NT2/D1 (cell line): ENCODE results near the gene FAM53B.

Source experiments
- DNase-seq: peaks from one replicate; pipeline ENCODE4 v3.0.0-alpha.2; 2011; ENCODE audit warnings: low read depth, low spot score
- H3K27me3 ChIP-seq: 2 replicates; pipeline ENCODE4 v1.6.0; 2011; ENCODE audit warnings: mild to moderate bottlenecking; ENCODE audit not compliant: insufficient read length, insufficient read depth
- H3K36me3 ChIP-seq: 2 replicates; pipeline ENCODE4 v1.6.1; 2011; ENCODE audit warnings: mild to moderate bottlenecking, low read length, mixed read lengths; ENCODE audit not compliant: insufficient read depth, insufficient read length
- H3K4me1 ChIP-seq: 2 replicates; pipeline ENCODE4 v1.5.1; 2011; ENCODE audit not compliant: insufficient read depth, insufficient read length
- H3K4me3 ChIP-seq: 2 replicates; pipeline ENCODE4 v1.5.1; 2011; ENCODE audit warnings: low read depth; ENCODE audit not compliant: insufficient read length
- H3K9ac ChIP-seq: 2 replicates; pipeline ENCODE4 v1.6.0; 2011; ENCODE audit warnings: low read depth; ENCODE audit not compliant: insufficient read length
- H3K9me3 ChIP-seq: 2 replicates; pipeline ENCODE4 v1.5.1; 2011; ENCODE audit warnings: mild to moderate bottlenecking, low read length; ENCODE audit not compliant: insufficient read depth
- SUZ12 ChIP-seq: IDR thresholded peaks from 2 replicates; pipeline ENCODE4 v1.6.1; 2011; ENCODE audit not compliant: insufficient read length, insufficient read depth; ENCODE audit errors: extremely low read depth
- YY1 ChIP-seq: IDR thresholded peaks from 2 replicates; pipeline ENCODE4 v1.6.1; 2011; ENCODE audit not compliant: insufficient read length, insufficient read depth
- ZNF274 ChIP-seq: IDR thresholded peaks from 2 replicates; pipeline ENCODE4 v1.6.1; 2011; ENCODE audit warnings: mild to moderate bottlenecking, low read depth, low read length

Gene FAM53B

DNA sequence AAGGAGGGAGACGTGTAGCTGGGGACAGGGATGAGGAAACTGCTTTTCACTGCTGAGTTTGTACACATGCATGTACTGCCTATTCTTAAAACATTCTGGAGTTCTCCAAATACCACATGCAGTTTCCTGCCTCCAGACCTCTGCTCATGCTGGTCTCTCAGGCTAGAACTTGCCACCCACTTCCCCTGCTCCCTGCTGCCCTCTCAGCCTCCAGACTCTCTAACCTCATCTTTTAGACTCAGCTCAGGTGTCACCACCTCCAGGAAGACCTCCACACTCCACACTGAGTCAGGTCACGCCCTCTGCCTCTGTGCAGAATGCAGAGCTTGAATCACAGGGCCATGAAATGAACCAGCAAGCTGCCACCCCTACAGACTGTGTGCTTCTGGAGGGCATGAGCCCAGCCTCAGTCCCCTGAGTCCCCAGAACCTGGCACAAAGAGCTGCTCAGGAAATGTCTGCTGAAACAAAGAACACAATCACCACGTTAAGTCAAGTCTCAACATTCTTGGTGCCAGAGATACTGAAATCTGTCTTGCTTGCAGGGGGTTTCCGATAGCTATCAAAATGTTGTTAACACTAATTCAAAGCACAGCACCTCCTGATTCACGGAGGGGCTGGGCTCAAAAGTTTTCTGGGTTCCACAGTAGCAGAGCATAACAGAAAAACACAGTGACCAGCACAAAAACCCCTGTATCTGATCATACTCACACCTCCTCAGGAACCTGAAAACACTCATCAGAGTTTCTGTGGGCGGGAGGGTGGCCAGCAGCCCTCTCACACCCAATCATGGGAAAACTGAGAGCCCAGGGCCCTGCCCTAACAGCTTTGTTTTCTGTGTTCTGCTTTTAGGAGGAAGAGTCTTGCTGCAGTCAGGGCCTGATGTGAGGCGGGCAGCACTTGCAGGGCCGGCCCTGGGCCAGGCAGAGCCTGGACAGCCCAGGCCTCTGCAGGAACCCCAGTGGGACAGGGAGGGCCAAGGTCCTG is 21.1 kb downstream of the FAM53B start:
- H3K9me3 ChIP-seq, result no peaks in the 10 kb centered on the region
- no peak for DNase-seq
- no peak overlapping the region for H3K9ac ChIP-seq
- TF ChIP-seq YY1, result no peak
- no peak for TF ChIP-seq SUZ12
- TF ChIP-seq ZNF274, result no peak
- no peaks in the 10 kb centered on the region for H3K27me3 ChIP-seq
- peaks cover 8% of the 10 kb centered on the region for H3K4me1 ChIP-seq
- no peak overlapping the region for H3K4me3 ChIP-seq
- H3K36me3 ChIP-seq, result peaks cover 5% of the 10 kb centered on the region

DNA sequence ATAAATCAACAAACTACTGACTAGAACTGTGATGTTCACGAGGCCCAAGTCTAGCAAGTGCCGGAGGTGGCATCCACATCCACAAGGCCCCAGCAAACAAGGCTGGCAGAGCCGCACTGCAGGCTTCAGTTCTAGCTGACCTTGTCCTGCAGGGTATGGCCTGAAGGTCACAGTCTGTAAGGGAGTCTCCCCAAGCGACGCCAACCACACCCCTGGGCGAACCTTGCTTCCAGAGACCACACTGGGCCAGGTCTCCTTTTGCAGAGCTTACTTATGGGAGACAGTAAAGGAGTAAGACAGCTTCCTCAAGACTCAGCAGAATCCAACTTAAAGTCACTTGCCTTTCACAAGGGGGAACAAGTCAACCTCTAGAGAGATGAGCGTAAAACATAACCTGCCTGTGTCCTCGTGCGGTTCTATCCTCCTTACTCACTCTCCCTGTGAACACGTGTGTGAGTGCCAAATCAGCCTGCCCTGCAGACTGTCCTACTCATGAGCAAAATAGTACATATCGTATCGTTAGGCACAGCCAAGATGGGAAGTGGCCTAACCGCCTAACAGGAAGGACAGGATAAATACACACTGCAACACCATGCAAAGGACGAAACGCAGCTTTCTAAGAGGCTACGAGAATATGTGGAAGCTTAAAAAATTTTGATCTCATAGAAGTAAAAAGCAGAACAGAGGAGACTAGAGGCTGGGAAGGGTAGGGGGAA is 22.7 kb downstream of the FAM53B start:
- Histone ChIP-seq H3K9ac (no peak overlapping the region), H3K27me3 (no peaks in the 10 kb centered on the region), H3K36me3 (peaks cover 5% of the 10 kb centered on the region), H3K4me1 (peaks cover 8% of the 10 kb centered on the region), H3K4me3 (no peak overlapping the region), H3K9me3 (no peaks in the 10 kb centered on the region)
- DNase-seq, result no peak
- TF ChIP-seq SUZ12, result no peak
- no peak for TF ChIP-seq YY1
- no peak for TF ChIP-seq ZNF274

DNA sequence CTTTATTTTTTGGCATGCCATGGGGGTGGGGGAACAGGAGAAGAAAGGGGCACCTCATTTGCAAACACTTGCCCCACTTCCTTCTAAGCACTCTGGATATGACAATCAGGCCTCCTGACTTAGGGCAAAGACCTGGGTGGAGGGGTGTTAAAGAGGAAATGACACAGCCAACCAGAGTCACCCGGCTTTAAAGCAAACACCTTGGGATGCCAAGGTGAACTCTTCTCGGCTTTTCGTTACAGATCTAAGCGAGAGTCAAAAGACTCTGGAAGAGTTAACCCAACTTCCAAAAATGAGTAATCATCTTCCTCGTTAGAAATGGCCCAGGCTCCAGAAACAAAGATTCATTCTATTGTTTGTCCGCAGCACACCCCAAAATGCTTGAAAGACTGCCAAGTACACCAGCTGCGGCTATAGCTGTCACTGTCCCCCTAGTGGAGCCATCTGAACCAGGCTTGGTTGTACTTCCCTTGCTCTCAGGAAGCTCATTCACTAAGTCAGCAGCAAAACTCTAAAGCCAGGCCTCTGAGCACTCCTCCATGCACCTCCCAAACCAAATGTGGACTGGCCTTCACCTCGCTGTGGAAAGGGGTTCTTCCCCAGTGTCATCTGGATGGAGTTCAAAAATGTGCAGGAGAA is 24.8 kb downstream of the FAM53B start:
- Histone ChIP-seq H3K4me3 (no peak overlapping the region), H3K27me3 (no peaks in the 10 kb centered on the region), H3K36me3 (no peaks in the 10 kb centered on the region), H3K4me1 (peaks cover 7% of the 10 kb centered on the region), H3K9me3 (no peaks in the 10 kb centered on the region), H3K9ac (no peak overlapping the region)
- DNase-seq, result no peak
- TF ChIP-seq SUZ12 (no peak), ZNF274 (no peak), YY1 (no peak)

GRCh38 chr10:124717911-124718741 is 26.1 kb downstream of the FAM53B start:
- Histone ChIP-seq H3K4me1 (peaks cover 3% of the 10 kb centered on the region), H3K27me3 (no peaks in the 10 kb centered on the region), H3K9me3 (no peaks in the 10 kb centered on the region), H3K9ac (no peak overlapping the region), H3K36me3 (no peaks in the 10 kb centered on the region), H3K4me3 (no peak overlapping the region)
- no peak for TF ChIP-seq YY1
- TF ChIP-seq SUZ12, result no peak
- TF ChIP-seq ZNF274, result no peak
- no peak for DNase-seq

DNA sequence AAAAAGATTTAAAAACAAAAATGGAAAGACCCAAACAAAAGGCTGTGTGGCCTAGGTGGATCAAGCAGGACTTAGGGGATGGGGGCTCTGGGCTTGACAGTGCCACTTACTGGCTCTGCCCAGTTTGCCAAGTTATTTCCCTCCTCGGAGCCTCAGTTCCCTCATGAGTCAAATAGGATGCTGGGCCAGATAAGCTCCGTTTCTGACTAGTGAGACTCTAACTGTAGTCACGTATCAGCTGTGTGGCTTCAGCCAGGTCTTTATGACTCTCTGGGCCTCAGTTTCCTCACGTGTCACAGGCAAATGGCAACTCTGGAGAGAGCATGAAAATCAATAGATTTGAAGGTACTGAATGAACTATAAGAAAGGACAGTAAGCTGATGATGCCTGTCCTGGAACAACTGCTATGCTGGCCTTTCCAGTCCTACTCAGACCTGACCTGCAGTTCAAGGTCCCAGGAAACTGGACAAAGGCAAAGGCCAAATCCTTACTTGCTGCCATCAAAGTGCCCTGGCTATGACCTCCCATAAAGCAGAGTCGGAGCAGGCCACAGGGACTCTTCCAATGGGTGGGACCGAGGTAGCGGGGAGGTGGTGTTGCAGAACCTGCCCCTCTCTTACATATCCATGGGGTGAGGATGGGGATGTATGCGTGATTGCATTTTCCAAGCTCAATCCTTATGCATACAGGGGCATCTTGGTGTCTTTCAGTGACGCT is 27.0 kb downstream of the FAM53B start:
- DNase-seq, result no peak
- Histone ChIP-seq H3K9me3 (no peaks in the 10 kb centered on the region), H3K27me3 (no peaks in the 10 kb centered on the region), H3K9ac (no peak overlapping the region), H3K4me3 (no peak overlapping the region), H3K4me1 (peaks cover 3% of the 10 kb centered on the region), H3K36me3 (no peaks in the 10 kb centered on the region)
- TF ChIP-seq SUZ12, result no peak
- TF ChIP-seq YY1, result no peak
- no peak for TF ChIP-seq ZNF274

- TF ChIP-seq SUZ12, result no peak
- TF ChIP-seq YY1, result no peak
- TF ChIP-seq ZNF274, result no peak
- no peak overlapping the region for H3K4me3 ChIP-seq
- peaks cover 3% of the 10 kb centered on the region for H3K4me1 ChIP-seq
Observed at GRCh38 chr10:124716369-124716768, 27.8 kb downstream of the FAM53B start.

More at GRCh38 chr10:124716369-124716768, 27.8 kb downstream of the FAM53B start:
- H3K9me3 ChIP-seq, result no peaks in the 10 kb centered on the region
- no peaks in the 10 kb centered on the region for H3K27me3 ChIP-seq
- H3K9ac ChIP-seq, result no peak overlapping the region
- DNase-seq, result no peak
- H3K36me3 ChIP-seq, result no peaks in the 10 kb centered on the region
